ENCODE measurements around the gene GATA5.

The GATA5 gene

GRCh38 chr20:62416651-62417637, 58.9 kb downstream of the GATA5 start:
- DNase-seq (ENCODE audit: low read depth), result no peak

DNA sequence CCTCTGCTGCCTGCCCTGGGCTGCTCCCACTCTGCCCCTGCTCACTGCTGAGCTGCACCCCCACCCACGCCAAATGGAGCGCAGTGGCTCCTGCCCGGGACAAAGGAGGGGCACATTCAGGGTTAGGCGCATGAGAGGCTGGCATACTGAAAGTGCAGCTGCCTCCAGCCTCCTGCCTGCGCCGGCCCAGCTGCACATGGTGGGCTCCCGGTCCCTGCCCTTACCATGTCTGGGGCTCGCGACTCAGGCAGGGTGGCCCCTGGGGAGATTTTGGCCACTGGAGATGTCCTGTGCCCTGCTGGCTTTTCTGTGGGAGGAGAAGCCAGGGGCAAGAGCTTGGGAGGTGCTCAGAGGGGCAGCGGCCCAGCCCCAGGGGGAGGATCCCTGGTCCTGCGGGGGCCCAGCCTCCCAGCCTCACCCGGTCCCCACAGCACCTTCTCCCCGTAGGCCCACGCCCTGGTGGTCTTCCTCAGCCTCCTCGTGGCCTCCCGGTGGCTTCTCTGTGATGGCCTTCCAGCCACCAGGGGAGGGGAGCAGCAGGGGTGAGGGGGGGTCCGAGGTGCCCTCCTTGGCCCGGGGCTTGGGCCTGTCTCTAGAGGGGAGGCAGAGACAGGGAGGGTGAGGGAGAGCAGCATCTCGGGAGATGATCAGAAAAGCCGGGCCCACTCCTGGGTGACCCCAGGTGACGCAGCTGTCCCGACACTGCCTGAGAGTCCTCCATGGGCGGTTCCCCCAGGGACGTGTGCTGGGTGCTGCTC, 60.3 kb downstream of the GATA5 start:
- DNase-seq (ENCODE audit: low read depth), result no peak

- DNase-seq (ENCODE audit: low read depth), result no peak
Observed at GRCh38 chr20:62413896-62414481, 61.8 kb downstream of the GATA5 start.
